ENCODE data around the gene VASN.

VASN gene

GRCh38 chr16:4402439-4403132 is 30.9 kb downstream of the VASN start:
- DNase-seq (ENCODE audit: low spot score in 2 of 2) (peak; percentile 76 to 79), ATAC-seq (ENCODE audit: low read depth) (peak; percentile 53)
- no peaks in the 10 kb centered on the region for H3K27me3 Mint-ChIP-seq
- peaks cover 35% of the 10 kb centered on the region for H3K36me3 Mint-ChIP-seq
- H3K4me1 Mint-ChIP-seq = peaks cover 22% of the 10 kb centered on the region
- no peaks in the 10 kb centered on the region for H3K9me3 Mint-ChIP-seq
- peak overlapping the region; percentile 88 for H3K27ac Mint-ChIP-seq
- H3K4me3 Mint-ChIP-seq = no peak overlapping the region

GRCh38 chr16:4403133-4403949 is 31.7 kb downstream of the VASN start:
- no peak for ATAC-seq (ENCODE audit: low read depth)
- Mint-ChIP-seq H3K4me3 (no peak overlapping the region), H3K27ac (peak overlapping the region; percentile 88)

GRCh38 chr16:4404247-4404966 is 32.8 kb downstream of the VASN start:
- Mint-ChIP-seq H3K27me3 (no peaks in the 10 kb centered on the region), H3K27ac (peak overlapping the region; percentile 88), H3K4me1 (peaks cover 22% of the 10 kb centered on the region), H3K9me3 (no peaks in the 10 kb centered on the region), H3K4me3 (no peak overlapping the region), H3K36me3 (peaks cover 31% of the 10 kb centered on the region)
- DNase-seq (ENCODE audit: low spot score in 2 of 2) (peak; percentile 64), ATAC-seq (ENCODE audit: low read depth) (peak; percentile 35)

More at GRCh38 chr16:4403133-4403949, 31.7 kb downstream of the VASN start:
- Mint-ChIP-seq H3K36me3 (peaks cover 35% of the 10 kb centered on the region), H3K9me3 (no peaks in the 10 kb centered on the region), H3K27me3 (no peaks in the 10 kb centered on the region), H3K4me1 (peaks cover 22% of the 10 kb centered on the region)
- DNase-seq (ENCODE audit: low spot score in 2 of 2) = no peak

GRCh38 chr16:4404967-4405696 is 33.5 kb downstream of the VASN start:
- Mint-ChIP-seq H3K36me3 (peaks cover 26% of the 10 kb centered on the region), H3K9me3 (no peaks in the 10 kb centered on the region), H3K4me3 (no peak overlapping the region), H3K27ac (peak overlapping the region; percentile 88), H3K4me1 (peaks cover 19% of the 10 kb centered on the region), H3K27me3 (no peaks in the 10 kb centered on the region)
- no peak for DNase-seq (ENCODE audit: low spot score in 2 of 2)
- peak; percentile 8 for ATAC-seq (ENCODE audit: low read depth)

GRCh38 chr16:4407543-4408322 is 36.1 kb downstream of the VASN start:
- no peak overlapping the region for H3K4me3 Mint-ChIP-seq
- H3K4me1 Mint-ChIP-seq = peaks cover 17% of the 10 kb centered on the region
- ATAC-seq (ENCODE audit: low read depth) (no peak), DNase-seq (ENCODE audit: low spot score in 2 of 2) (no peak)
- peaks cover 29% of the 10 kb centered on the region for H3K36me3 Mint-ChIP-seq
- H3K27ac Mint-ChIP-seq = no peak overlapping the region
- H3K9me3 Mint-ChIP-seq = no peaks in the 10 kb centered on the region
- H3K27me3 Mint-ChIP-seq = no peaks in the 10 kb centered on the region

- no peaks in the 10 kb centered on the region for H3K9me3 Mint-ChIP-seq
- ATAC-seq (ENCODE audit: low read depth) (no peak), DNase-seq (ENCODE audit: low spot score in 2 of 2) (no peak)
- no peaks in the 10 kb centered on the region for H3K27me3 Mint-ChIP-seq
- peak overlapping the region; percentile 41 for H3K27ac Mint-ChIP-seq
- H3K4me1 Mint-ChIP-seq = peaks cover 15% of the 10 kb centered on the region
- H3K4me3 Mint-ChIP-seq = no peak overlapping the region
- H3K36me3 Mint-ChIP-seq = peaks cover 31% of the 10 kb centered on the region
Observed at GRCh38 chr16:4408323-4408690, 36.7 kb downstream of the VASN start.

DNA sequence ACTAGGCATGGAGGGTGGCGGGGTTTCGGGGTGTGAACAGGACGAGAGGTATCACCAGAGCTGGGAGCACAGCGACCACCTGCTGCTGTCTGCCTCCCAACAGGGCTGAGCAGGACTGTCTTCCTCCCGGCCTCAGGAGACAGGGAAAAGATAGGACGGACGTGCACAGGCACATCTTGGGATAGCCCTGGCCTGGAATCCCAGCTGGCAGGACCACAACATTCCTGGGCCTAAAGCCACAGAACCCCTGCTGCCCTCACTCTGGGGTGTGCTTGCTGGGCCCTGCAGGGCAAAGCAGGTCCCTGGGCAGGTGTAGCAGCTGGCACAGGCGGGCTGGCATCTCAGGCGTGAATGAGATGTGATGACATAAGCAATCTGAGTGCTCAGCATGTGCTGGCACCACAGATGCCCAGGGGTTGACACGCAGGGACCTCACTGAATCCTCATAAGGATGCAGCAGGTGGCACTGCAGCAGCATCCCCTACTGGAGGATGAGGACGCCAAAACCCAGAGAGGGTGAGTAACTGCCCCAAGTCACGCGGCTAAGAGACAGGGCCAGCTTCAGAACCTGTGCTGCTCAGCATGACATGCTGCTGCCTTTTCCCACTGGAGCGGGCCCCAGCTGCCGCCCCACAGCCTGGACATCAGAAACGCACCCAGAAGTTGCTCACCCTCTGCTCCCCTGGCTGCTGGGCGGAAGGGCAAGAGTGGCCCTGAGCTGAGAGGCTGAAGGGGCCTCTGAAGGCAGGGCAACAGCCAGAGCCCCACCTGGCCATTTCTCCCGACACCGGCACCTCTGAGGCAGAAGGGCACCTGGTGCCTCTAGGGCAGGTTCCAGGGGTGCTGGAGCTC is 37.7 kb downstream of the VASN start:
- Mint-ChIP-seq H3K4me1 (peaks cover 15% of the 10 kb centered on the region), H3K27me3 (no peaks in the 10 kb centered on the region), H3K4me3 (no peak overlapping the region), H3K27ac (peak overlapping the region; percentile 41), H3K9me3 (no peaks in the 10 kb centered on the region), H3K36me3 (peaks cover 30% of the 10 kb centered on the region)
- ATAC-seq (ENCODE audit: low read depth) (no peak), DNase-seq (ENCODE audit: low spot score in 2 of 2) (no peak)

- Mint-ChIP-seq H3K27me3 (no peaks in the 10 kb centered on the region), H3K4me3 (no peak overlapping the region), H3K27ac (peak overlapping the region; percentile 62), H3K9me3 (no peaks in the 10 kb centered on the region), H3K4me1 (peaks cover 21% of the 10 kb centered on the region), H3K36me3 (peaks cover 26% of the 10 kb centered on the region)
- no peak for ATAC-seq (ENCODE audit: low read depth)
- DNase-seq (ENCODE audit: low spot score in 2 of 2) = no peak
Observed at GRCh38 chr16:4410335-4411075, 38.9 kb downstream of the VASN start.

- H3K4me3 Mint-ChIP-seq = no peak overlapping the region
- peaks cover 21% of the 10 kb centered on the region for H3K36me3 Mint-ChIP-seq
- ATAC-seq (ENCODE audit: low read depth) = no peak
- H3K9me3 Mint-ChIP-seq = no peaks in the 10 kb centered on the region
- H3K27ac Mint-ChIP-seq = peak overlapping the region; percentile 62
- H3K27me3 Mint-ChIP-seq = no peaks in the 10 kb centered on the region
- peaks cover 24% of the 10 kb centered on the region for H3K4me1 Mint-ChIP-seq
- DNase-seq (ENCODE audit: low spot score in 2 of 2) = no peak
Observed at GRCh38 chr16:4411684-4412083, 40.0 kb downstream of the VASN start.

- H3K27ac Mint-ChIP-seq = no peak overlapping the region
- H3K36me3 Mint-ChIP-seq = peaks cover 21% of the 10 kb centered on the region
- H3K9me3 Mint-ChIP-seq = no peaks in the 10 kb centered on the region
- H3K4me1 Mint-ChIP-seq = peaks cover 24% of the 10 kb centered on the region
- H3K27me3 Mint-ChIP-seq = no peaks in the 10 kb centered on the region
- no peak overlapping the region for H3K4me3 Mint-ChIP-seq
- no peak for DNase-seq (ENCODE audit: low spot score in 2 of 2)
- no peak for ATAC-seq (ENCODE audit: low read depth)
Observed at GRCh38 chr16:4412159-4412558, 40.5 kb downstream of the VASN start.

GRCh38 chr16:4412854-4413253 is 41.2 kb downstream of the VASN start:
- no peak overlapping the region for H3K27ac Mint-ChIP-seq
- ATAC-seq (ENCODE audit: low read depth) (no peak), DNase-seq (ENCODE audit: low spot score in 2 of 2) (no peak)
- H3K9me3 Mint-ChIP-seq = no peaks in the 10 kb centered on the region
- H3K36me3 Mint-ChIP-seq = peaks cover 21% of the 10 kb centered on the region
- no peaks in the 10 kb centered on the region for H3K27me3 Mint-ChIP-seq
- H3K4me1 Mint-ChIP-seq = peaks cover 24% of the 10 kb centered on the region
- H3K4me3 Mint-ChIP-seq = no peak overlapping the region

All from memory B cell (primary cell).